Fibroblast of the aortic adventitia (primary cell): ENCODE results near the gene FOXL1. TPM values are rescaled to one million over a fixed set of nuclear protein-coding genes. Genes with fewer than 3 reads are reported as not detected.

Source experiments
- DNase-seq: peaks from one replicate; pipeline ENCODE4 v3.0.0-alpha.2; 2010; ENCODE audit warnings: low read depth
- H3K4me3 ChIP-seq: 2 replicates; pipeline ENCODE4 v1.5.1; 2011; ENCODE audit warnings: low read depth, mild to moderate bottlenecking, control low read depth, low read length, moderate library complexity
- CTCF ChIP-seq: IDR thresholded peaks from 2 replicates; pipeline ENCODE4 v1.5.1; 2011; ENCODE audit warnings: mild to moderate bottlenecking, low read length, control low read depth, inconsistent platforms; ENCODE audit not compliant: insufficient read depth
- total RNA-seq: library from RNA; depleted of rRNA; stranded (reverse); fragments of >200 nt; gene quantifications from 2 replicates; pipeline ENCODE4 v1.2.3, GENCODE V29; 2012; ENCODE audit warnings: low replicate concordance

The FOXL1 gene
- total RNA-seq, 1 donor = 5.8 TPM

- peak overlapping the region; percentile 85 for H3K4me3 ChIP-seq
- DNase-seq = peak; percentile 47
- no peak for TF ChIP-seq CTCF
These were observed 10.4 kb upstream of the FOXL1 start for GRCh38 chr16:86567701-86568581.

- no peak for TF ChIP-seq CTCF
- H3K4me3 ChIP-seq = peak overlapping the region; percentile 85
- no peak for DNase-seq
These were observed 9.4 kb upstream of the FOXL1 start for GRCh38 chr16:86568677-86569623.

GRCh38 chr16:86569701-86570447 is 8.5 kb upstream of the FOXL1 start:
- no peak for DNase-seq
- peak overlapping the region; percentile 85 for H3K4me3 ChIP-seq
- no peak for TF ChIP-seq CTCF

GRCh38 chr16:86570558-86571529 is 7.5 kb upstream of the FOXL1 start:
- TF ChIP-seq CTCF = no peak
- DNase-seq = no peak
- peak overlapping the region; percentile 85 for H3K4me3 ChIP-seq

GRCh38 chr16:86571530-86571915 is 6.8 kb upstream of the FOXL1 start:
- no peak for TF ChIP-seq CTCF
- peak overlapping the region; percentile 35 for H3K4me3 ChIP-seq
- DNase-seq = no peak
